HL-60 (cell line): ENCODE data around the gene IRAK1BP1.

Source experiments
- CTCF ChIP-seq: IDR thresholded peaks from one replicate; pipeline ENCODE4 v1.5.1; 2011; ENCODE audit warnings: low read length, control low read depth, inconsistent platforms; ENCODE audit not compliant: insufficient read depth
- GABPA ChIP-seq: IDR thresholded peaks from 2 replicates; pipeline ENCODE4 v1.6.1; 2012; ENCODE audit warnings: low read depth
- POLR2AphosphoS5 ChIP-seq: IDR thresholded peaks from 2 replicates; pipeline ENCODE4 v1.6.1; 2012; ENCODE audit warnings: low read depth
- REST ChIP-seq: IDR thresholded peaks from 2 replicates; pipeline ENCODE4 v1.6.1; 2012; ENCODE audit warnings: low read depth; ENCODE audit not compliant: insufficient replicate concordance

DNA sequence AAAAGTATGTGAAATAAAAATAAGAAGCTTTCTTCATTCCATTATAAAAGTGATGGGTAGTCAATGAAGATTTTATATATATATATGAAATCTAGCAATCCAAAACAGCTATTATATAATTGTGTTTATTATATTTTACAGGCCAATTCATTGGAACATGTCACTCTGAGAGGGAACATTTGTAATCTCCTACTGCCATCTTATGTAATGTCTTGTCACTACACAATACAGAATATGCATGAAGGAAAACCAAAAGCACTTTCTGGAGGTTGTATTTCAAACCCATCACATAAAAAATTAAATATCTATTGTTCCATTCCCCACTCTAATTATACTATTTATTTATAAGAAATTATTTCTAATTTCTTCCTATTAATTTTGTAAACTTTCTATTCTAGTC lies 31.5 kb upstream of the IRAK1BP1 start:
- TF ChIP-seq CTCF (no peak), GABPA (no peak), POLR2AphosphoS5 (no peak), REST (no peak)
